Left lung (tissue), 8 donors: ENCODE measurements around the gene TBP. TPM values are rescaled to one million over a fixed set of nuclear protein-coding genes. Genes with fewer than 3 reads are reported as not detected.

Source experiments
- polyA plus RNA-seq, 6 donors: library from polyadenylated mRNA; unstranded; fragments of 120-200 nt; gene quantifications; one replicate each; pipeline ENCODE4 v1.2.1, GENCODE V29; 2013; ENCODE audit not compliant: insufficient read length in 6 of 6
- total RNA-seq, 2 donors: library from RNA; stranded (reverse); fragmentation: NEBNext Ultra II Directional; extraction: Animal tissue kit (Norgen Biotek cat#: 25700); gene quantifications; one replicate each; pipeline ENCODE4 v1.2.1, GENCODE V29; 2021
- donor health status: DM: no; HTN: yes; CAD: no.
- donor health status: DM: no; HTN: no; CAD: no.

The TBP gene
- total and polyA plus RNA-seq, 8 donors: 9.0 to 27.2 (median 23.5) TPM

Other genes with a start within 250 kb of the TBP start
- 10 to 100 TPM; 26.6 to 27.8 TPM for gene FAM120B, start 247.6 kb upstream of the TBP start, total RNA-seq
- gene FAM120B, start 247.6 kb upstream of the TBP start, polyA plus RNA-seq: 10 to 100 TPM; 34.0 to 37.7 (median 36.4) TPM
- gene PSMB1, start 1.1 kb upstream of the TBP start, total RNA-seq: 100 to 1,000 TPM; 111 to 173 TPM
- gene PSMB1, start 1.1 kb upstream of the TBP start, polyA plus RNA-seq: 100 to 1,000 TPM; 165 to 182 (median 173) TPM
- 10 to 100 TPM; 39.7 to 60.4 TPM for gene PDCD2, start 30.3 kb downstream of the TBP start, total RNA-seq
- gene PDCD2, start 30.3 kb downstream of the TBP start, polyA plus RNA-seq: 10 to 100 TPM; 61.4 to 72.4 (median 65.5) TPM